ENCODE results near the gene MBD5. TPM values are rescaled to one million over a fixed set of nuclear protein-coding genes. Genes with fewer than 3 reads are reported as not detected.

MBD5 gene
- polyA plus RNA-seq, 1 of the 3 experiments (the other 2 are of a cell fraction) = 7.4 TPM

DNA sequence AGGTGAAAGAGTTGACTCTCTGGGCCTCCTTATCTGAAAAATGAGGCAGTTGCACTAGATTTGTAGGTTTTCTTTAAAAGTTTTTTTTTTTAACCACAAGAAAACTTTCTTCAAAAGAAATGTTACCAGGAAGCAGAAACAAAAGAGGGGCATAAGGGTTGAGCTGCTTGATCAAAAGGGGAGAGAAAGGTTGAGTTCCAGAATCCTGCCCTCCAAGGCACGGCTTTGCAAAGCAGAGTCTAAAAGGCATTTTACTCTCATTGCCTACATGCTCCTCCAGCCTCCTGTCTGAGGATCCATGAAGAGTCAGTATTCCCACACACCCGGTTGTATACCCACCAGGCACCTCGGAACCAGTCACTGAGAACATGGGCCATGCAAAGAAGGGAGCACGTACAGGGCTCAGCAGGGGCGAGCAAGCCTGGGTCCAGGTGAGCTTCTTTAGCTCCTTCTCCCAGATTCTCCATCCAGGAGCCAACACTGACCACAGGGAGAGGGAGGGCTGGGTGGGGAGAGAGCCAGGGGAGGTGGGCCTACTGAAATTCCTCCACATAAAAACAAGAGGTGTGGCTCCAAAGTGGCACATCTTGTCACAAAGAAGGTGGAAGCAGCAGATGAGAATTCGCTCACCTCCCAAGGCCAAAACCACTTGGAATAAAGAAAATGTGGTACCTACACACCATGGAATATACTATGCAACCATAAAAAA, 507.6 kb downstream of the MBD5 start:
- no peaks in the 10 kb centered on the region for H4K20me1 ChIP-seq (ENCODE audit: insufficient read depth)
- ChIA-PET POLR2A (no interaction called here), CTCF (interaction anchor here (0.7 to 2.1 kb wide), 2 partner anchors 9 to 19 kb away, joined by 3 to 11 read pairs; no protein-coding TSS in a partner anchor)
- 85% methylated on average over 2 of the region's 6 CpGs for WGBS (ENCODE audit: low lambda C conversion rate)
- H3K4me1 ChIP-seq (ENCODE audit: control insufficient read depth in 1 of 2, insufficient read depth in 2 of 2, low read depth in 1 of 2, low read length in 1 of 2) = no peaks in the 10 kb centered on the region; a peak in 1 of 4 replicates
- no peaks in the 10 kb centered on the region for H3K9me2 ChIP-seq
- no peaks in the 10 kb centered on the region for H3K27me3 ChIP-seq (ENCODE audit: insufficient read depth)
- no peak for DNase-seq
- H2AFZ ChIP-seq (ENCODE audit: low read depth) = no peak overlapping the region
- no peaks in the 10 kb centered on the region for H3K79me2 ChIP-seq (ENCODE audit: insufficient read depth)
- no peak overlapping the region for H3K4me3 ChIP-seq (ENCODE audit: low read depth in 2 of 2, low read length in 1 of 2)
- no peak overlapping the region for H3K27ac ChIP-seq (ENCODE audit: low read depth in 2 of 2, low read length in 1 of 2)
- H3K36me3 ChIP-seq (replicated peaks in 1 of 2; ENCODE audit: control insufficient read depth in 1 of 2, insufficient read depth in 2 of 2, low read length in 1 of 2) = no peaks in the 10 kb centered on the region
- H3K9ac ChIP-seq = no peak overlapping the region
- H3F3A ChIP-seq (replicated peaks; ENCODE audit: insufficient read depth) = no peaks in the 10 kb centered on the region
- TF ChIP-seq, protein P1, sequence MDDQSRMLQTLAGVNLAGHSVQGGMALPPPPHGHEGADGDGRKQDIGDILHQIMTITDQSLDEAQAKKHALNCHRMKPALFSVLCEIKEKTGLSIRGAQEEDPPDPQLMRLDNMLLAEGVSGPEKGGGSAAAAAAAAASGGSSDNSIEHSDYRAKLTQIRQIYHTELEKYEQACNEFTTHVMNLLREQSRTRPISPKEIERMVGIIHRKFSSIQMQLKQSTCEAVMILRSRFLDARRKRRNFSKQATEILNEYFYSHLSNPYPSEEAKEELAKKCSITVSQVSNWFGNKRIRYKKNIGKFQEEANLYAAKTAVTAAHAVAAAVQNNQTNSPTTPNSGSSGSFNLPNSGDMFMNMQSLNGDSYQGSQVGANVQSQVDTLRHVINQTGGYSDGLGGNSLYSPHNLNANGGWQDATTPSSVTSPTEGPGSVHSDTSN (IDR thresholded peaks at IDR 0.05) = no peak
- TF ChIP-seq RAD21 (IDR thresholded peaks at IDR 0.05; ENCODE audit: low read length) (no peak), SIN3A (IDR thresholded peaks at IDR 0.05; ENCODE audit: borderline replicate concordance, low read depth, low read length) (no peak), JUND (IDR thresholded peaks at IDR 0.05) (no peak), YY1 (IDR thresholded peaks at IDR 0.05; ENCODE audit: low read depth) (no peak), FOXM1 (IDR thresholded peaks at IDR 0.05; ENCODE audit: low read depth) (no peak), FOSL2 (IDR thresholded peaks at IDR 0.05; ENCODE audit: borderline replicate concordance, low read depth) (no peak), GABPA (IDR thresholded peaks at IDR 0.05; ENCODE audit: low read depth) (no peak), POLR2AphosphoS5 (IDR thresholded peaks at IDR 0.05; ENCODE audit: low read depth, low read length) (no peak), RFX5 (IDR thresholded peaks at IDR 0.05; ENCODE audit: low read length) (no peak), MEF2A (IDR thresholded peaks at IDR 0.05; ENCODE audit: borderline replicate concordance, low read depth) (no peak), EP300 (IDR thresholded peaks at IDR 0.05; ENCODE audit: borderline replicate concordance in 1 of 2, low read depth in 1 of 2, low read length in 1 of 2) (no peak), SMC3 (IDR thresholded peaks at IDR 0.05; ENCODE audit: low read depth, low read length) (no peak)
- TF ChIP-seq, protein P2, sequence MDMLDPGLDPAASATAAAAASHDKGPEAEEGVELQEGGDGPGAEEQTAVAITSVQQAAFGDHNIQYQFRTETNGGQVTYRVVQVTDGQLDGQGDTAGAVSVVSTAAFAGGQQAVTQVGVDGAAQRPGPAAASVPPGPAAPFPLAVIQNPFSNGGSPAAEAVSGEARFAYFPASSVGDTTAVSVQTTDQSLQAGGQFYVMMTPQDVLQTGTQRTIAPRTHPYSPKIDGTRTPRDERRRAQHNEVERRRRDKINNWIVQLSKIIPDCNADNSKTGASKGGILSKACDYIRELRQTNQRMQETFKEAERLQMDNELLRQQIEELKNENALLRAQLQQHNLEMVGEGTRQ (IDR thresholded peaks at IDR 0.05; ENCODE audit: borderline replicate concordance, low read depth, low read length) = no peak
- H3K9me3 ChIP-seq = no peaks in the 10 kb centered on the region
- H3K4me2 ChIP-seq = no peak overlapping the region

DNA sequence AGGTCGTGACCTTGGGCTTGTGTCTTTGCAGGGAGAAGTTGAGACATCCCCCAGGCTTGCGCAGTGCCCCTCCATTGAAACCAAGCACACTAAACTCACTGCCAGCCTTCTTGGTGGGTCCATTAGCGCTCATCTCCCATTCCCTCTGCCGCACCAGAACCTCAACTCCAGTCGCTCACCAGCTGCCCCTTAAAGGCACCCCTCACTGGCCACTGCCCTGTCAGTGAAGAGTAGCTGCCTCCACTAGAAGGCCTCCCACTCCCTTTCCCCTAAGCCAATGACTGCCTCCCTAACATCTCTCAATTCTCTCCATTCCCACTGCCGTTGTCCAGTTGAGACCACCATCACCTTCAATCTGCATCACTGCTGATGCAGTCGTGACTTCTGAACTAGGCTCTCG, 508.9 kb downstream of the MBD5 start:
- ChIA-PET POLR2A (no interaction called here), CTCF (no interaction called here)
- TF ChIP-seq RCOR1 (IDR thresholded peaks at IDR 0.05; ENCODE audit: low read length) (no peak), FOSL2 (IDR thresholded peaks at IDR 0.05; ENCODE audit: borderline replicate concordance, low read depth) (no peak)
- H3K9ac ChIP-seq = no peak overlapping the region
- no peaks in the 10 kb centered on the region for H3K36me3 ChIP-seq (replicated peaks in 1 of 2; ENCODE audit: control insufficient read depth in 1 of 2, insufficient read depth in 2 of 2, low read length in 1 of 2)
- H3K9me3 ChIP-seq = no peaks in the 10 kb centered on the region
- H3K9me2 ChIP-seq = no peaks in the 10 kb centered on the region
- H4K20me1 ChIP-seq (ENCODE audit: insufficient read depth) = no peaks in the 10 kb centered on the region
- H2AFZ ChIP-seq (ENCODE audit: low read depth) = no peak overlapping the region
- H3K27me3 ChIP-seq (ENCODE audit: insufficient read depth) = no peaks in the 10 kb centered on the region
- 60% methylated on average over 8 of the region's 8 CpGs for WGBS (ENCODE audit: low lambda C conversion rate)
- no peak overlapping the region for H3K27ac ChIP-seq (ENCODE audit: low read depth in 2 of 2, low read length in 1 of 2)
- DNase-seq = no peak
- no peak overlapping the region for H3K4me2 ChIP-seq
- no peaks in the 10 kb centered on the region for H3F3A ChIP-seq (replicated peaks; ENCODE audit: insufficient read depth)
- H3K79me2 ChIP-seq (ENCODE audit: insufficient read depth) = no peaks in the 10 kb centered on the region
- peaks cover 0 to 5% of the 10 kb centered on the region in 2 experiments; a peak in 1 of 4 replicates for H3K4me1 ChIP-seq (ENCODE audit: control insufficient read depth in 1 of 2, insufficient read depth in 2 of 2, low read depth in 1 of 2, low read length in 1 of 2)
- no peak overlapping the region for H3K4me3 ChIP-seq (ENCODE audit: low read depth in 2 of 2, low read length in 1 of 2)

Data from SK-N-SH (cell line).